GM20000 (cell line): ENCODE data around the gene NUB1.

Experiments used
- DNase-seq: peaks from one replicate; pipeline ENCODE4 v3.0.0; 2012; ENCODE audit warnings: low spot score
- TF ChIP-seq, protein P1 (sequence below): IDR thresholded peaks from 2 replicates; pipeline ENCODE4 v1.5.1; 2012; ENCODE audit warnings: mild to moderate bottlenecking, control low read depth; ENCODE audit errors: extremely low read depth, missing control alignments

NUB1 gene

GRCh38 chr7:151352512-151352911 is 10.9 kb downstream of the NUB1 start:
- TF ChIP-seq, protein P1, sequence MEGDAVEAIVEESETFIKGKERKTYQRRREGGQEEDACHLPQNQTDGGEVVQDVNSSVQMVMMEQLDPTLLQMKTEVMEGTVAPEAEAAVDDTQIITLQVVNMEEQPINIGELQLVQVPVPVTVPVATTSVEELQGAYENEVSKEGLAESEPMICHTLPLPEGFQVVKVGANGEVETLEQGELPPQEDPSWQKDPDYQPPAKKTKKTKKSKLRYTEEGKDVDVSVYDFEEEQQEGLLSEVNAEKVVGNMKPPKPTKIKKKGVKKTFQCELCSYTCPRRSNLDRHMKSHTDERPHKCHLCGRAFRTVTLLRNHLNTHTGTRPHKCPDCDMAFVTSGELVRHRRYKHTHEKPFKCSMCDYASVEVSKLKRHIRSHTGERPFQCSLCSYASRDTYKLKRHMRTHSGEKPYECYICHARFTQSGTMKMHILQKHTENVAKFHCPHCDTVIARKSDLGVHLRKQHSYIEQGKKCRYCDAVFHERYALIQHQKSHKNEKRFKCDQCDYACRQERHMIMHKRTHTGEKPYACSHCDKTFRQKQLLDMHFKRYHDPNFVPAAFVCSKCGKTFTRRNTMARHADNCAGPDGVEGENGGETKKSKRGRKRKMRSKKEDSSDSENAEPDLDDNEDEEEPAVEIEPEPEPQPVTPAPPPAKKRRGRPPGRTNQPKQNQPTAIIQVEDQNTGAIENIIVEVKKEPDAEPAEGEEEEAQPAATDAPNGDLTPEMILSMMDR, result no peak
- DNase-seq, result no peak

DNA sequence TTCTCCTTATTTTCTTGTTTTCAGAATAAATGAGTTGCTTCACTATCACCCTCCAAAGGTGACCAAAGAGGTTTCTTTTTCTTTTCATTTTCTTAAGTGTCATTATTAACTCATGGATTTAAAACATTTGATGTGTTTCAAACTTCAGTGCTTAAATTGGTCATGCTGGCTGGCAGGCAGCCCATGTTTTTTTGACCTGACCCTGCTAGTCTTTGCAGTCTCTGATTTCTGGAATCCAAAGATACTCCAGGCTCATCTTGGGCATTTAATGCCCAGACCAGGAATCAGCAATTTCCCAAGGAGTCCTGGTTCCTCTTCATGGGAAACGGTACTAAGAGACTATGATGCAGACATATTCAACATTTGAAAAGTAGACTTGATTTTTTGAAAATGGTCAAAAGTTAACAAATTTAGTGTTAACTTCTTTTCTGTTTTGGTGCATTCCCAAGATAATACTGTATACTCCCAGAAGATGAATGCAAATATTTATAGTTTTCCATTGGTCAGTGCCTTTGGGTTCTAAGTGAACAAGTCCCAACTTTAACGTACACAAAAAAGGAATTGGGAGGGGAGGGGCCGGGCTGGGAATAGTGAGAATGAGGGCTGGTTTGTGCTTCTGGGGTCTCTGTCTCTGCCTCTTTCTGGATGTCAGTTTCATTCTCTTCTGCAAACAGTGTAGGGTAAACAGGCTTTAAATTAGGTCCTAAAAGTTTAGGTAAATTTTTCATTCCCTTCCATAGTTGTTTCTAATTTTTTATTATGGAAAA is 19.8 kb downstream of the NUB1 start:
- no peak for DNase-seq

DNA sequence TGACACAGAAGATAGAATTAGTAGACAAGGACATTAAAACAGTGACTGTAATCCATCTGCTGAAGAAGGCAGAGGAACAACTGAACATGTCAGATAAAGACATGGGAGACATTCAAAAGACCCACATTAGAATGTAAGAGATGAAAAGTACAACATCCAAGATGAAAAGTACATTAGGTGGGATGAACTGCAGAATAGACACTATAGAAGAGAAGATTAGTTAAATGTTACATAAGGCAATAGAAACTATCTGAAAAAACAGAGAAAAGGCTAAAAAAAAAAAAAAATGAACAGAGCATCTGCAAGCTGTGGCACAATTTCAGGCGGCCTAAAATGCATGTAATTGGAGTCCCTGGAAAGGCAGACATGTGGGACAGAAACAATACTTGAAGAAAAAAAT is 21.6 kb downstream of the NUB1 start:
- TF ChIP-seq, protein P1, result no peak
- no peak for DNase-seq

More for the DNA sequence above, 19.8 kb downstream of the NUB1 start:
- TF ChIP-seq, protein P1, result no peak

DNA sequence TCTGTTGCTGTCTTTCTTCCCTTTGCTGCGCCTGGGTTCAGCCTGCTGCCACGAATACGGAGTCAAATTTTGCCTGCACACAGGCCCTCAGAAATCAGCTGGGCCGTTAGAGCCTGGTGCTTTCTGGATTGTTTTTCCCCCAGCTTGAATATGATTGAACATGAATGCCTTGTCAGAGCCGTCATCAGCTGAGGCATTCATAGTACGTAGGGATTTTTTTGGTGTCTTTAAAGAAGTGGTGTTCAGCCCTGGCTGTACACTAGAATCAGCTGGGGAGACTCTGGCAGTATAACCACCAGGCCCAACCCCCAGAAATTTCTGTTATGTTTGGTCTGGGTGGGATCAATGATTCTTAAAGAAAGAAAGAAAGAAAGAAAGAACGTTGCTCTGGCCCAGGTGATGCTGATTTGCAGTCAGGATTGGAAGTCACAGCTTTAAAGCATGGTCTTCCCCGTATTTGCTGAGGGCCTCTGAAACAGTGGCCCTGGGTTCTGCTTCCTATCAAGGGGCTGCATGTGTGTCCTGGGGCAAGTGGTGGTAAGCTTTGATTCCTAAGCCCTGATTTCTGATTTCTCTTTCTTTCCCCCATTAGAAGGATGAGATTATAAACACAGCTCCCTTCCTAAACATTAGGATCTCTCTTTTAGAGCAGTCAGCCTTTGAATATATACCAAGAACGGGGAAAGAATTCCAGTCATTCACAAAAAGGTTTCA is 24.7 kb downstream of the NUB1 start:
- TF ChIP-seq, protein P1, result no peak
- no peak for DNase-seq

- no peak for DNase-seq
- TF ChIP-seq, protein P1, result no peak
Observed at GRCh38 chr7:151366880-151367222, 25.2 kb downstream of the NUB1 start.

- no peak for DNase-seq
- TF ChIP-seq, protein P1, result no peak
Observed at GRCh38 chr7:151367284-151367683, 25.7 kb downstream of the NUB1 start.

- peak; percentile 84 for DNase-seq
- TF ChIP-seq, protein P1, result peak; percentile 81
Observed at GRCh38 chr7:151368136-151368571, 26.5 kb downstream of the NUB1 start.
